ENCODE measurements around the gene BCAR3. TPM values are rescaled to one million over a fixed set of nuclear protein-coding genes. Genes with fewer than 3 reads are reported as not detected.

The BCAR3 gene
- total and polyA plus RNA-seq, 2 donors from 2014 or later, result 25.4 to 28.4 TPM

- Histone ChIP-seq H3K27ac (ENCODE audit: low read depth in 2 of 2, low read length in 2 of 2) (peak overlapping the region; percentile 39 to 77), H3K9me3 (ENCODE audit: control insufficient read depth in 2 of 3, insufficient read depth in 1 of 3, low read length in 3 of 3) (no peaks in the 10 kb centered on the region), H3K36me3 (ENCODE audit: control insufficient read depth in 2 of 3, insufficient read depth in 3 of 3, low read length in 3 of 3) (no peaks in the 10 kb centered on the region), H3K4me3 (ENCODE audit: low read length in 3 of 3) (no peak overlapping the region), H3K27me3 (ENCODE audit: control insufficient read depth, insufficient read depth, low read length) (no peaks in the 10 kb centered on the region), H3K4me1 (ENCODE audit: control insufficient read depth in 2 of 3, insufficient read depth in 2 of 3, low read depth in 1 of 3, low read length in 3 of 3) (peaks cover 0 to 8% (median 5%) of the 10 kb centered on the region in 3 donors), H3K9ac (ENCODE audit: low read length in 3 of 3) (no peak overlapping the region)
- intact Hi-C loops (cut with DNase I), result no loop called here
- TF ChIP-seq CTCF (IDR thresholded peaks at IDR 0.05; ENCODE audit: borderline replicate concordance, extremely low read depth, insufficient read depth), result no peak
- DNase-seq (peak in 2 of 5 donors; percentile 73), FAIRE-seq (no peak)
Observed at GRCh38 chr1:93692983-93693591, 11.4 kb upstream of the BCAR3 start.

GRCh38 chr1:93692451-93692861 lies 10.8 kb upstream of the BCAR3 start:
- no peak for DNase-seq
- no peak for FAIRE-seq
- Histone ChIP-seq H3K27me3 (ENCODE audit: control insufficient read depth, insufficient read depth, low read length) (no peaks in the 10 kb centered on the region), H3K27ac (ENCODE audit: low read depth in 2 of 2, low read length in 2 of 2) (peak overlapping the region in 1 of 2 donors; percentile 39), H3K4me3 (ENCODE audit: low read length in 3 of 3) (no peak overlapping the region), H3K9ac (ENCODE audit: low read length in 3 of 3) (no peak overlapping the region), H3K4me1 (ENCODE audit: control insufficient read depth in 2 of 3, insufficient read depth in 2 of 3, low read depth in 1 of 3, low read length in 3 of 3) (peaks cover 0 to 8% (median 5%) of the 10 kb centered on the region in 3 donors), H3K9me3 (ENCODE audit: control insufficient read depth in 2 of 3, insufficient read depth in 1 of 3, low read length in 3 of 3) (no peaks in the 10 kb centered on the region), H3K36me3 (ENCODE audit: control insufficient read depth in 2 of 3, insufficient read depth in 3 of 3, low read length in 3 of 3) (no peaks in the 10 kb centered on the region)
- no peak for TF ChIP-seq CTCF (IDR thresholded peaks at IDR 0.05; ENCODE audit: borderline replicate concordance, extremely low read depth, insufficient read depth)
- intact Hi-C loops (cut with DNase I), result no loop called here

- intact Hi-C loops (cut with DNase I), result no loop called here
- Histone ChIP-seq H3K4me3 (ENCODE audit: low read length in 3 of 3) (no peak overlapping the region), H3K27me3 (ENCODE audit: control insufficient read depth, insufficient read depth, low read length) (no peaks in the 10 kb centered on the region), H3K36me3 (ENCODE audit: control insufficient read depth in 2 of 3, insufficient read depth in 3 of 3, low read length in 3 of 3) (no peaks in the 10 kb centered on the region), H3K9ac (ENCODE audit: low read length in 3 of 3) (no peak overlapping the region), H3K27ac (ENCODE audit: low read depth in 2 of 2, low read length in 2 of 2) (no peak overlapping the region), H3K9me3 (ENCODE audit: control insufficient read depth in 2 of 3, insufficient read depth in 1 of 3, low read length in 3 of 3) (no peaks in the 10 kb centered on the region), H3K4me1 (ENCODE audit: control insufficient read depth in 2 of 3, insufficient read depth in 2 of 3, low read depth in 1 of 3, low read length in 3 of 3) (peaks cover 0 to 8% (median 5%) of the 10 kb centered on the region in 3 donors)
- DNase-seq (no peak), FAIRE-seq (no peak)
- TF ChIP-seq CTCF (IDR thresholded peaks at IDR 0.05; ENCODE audit: borderline replicate concordance, extremely low read depth, insufficient read depth), result no peak
Observed at GRCh38 chr1:93692026-93692425, 10.4 kb upstream of the BCAR3 start.

Data from kidney (tissue), 14 donors.